Retinal pigment epithelial cell (primary cell): ENCODE results near the gene MFGE8.

ENCODE experiments used
- DNase-seq: peaks from one replicate; pipeline ENCODE4 v3.0.0-alpha.2; 2010; ENCODE audit warnings: low read depth
- H3K4me3 ChIP-seq: 2 replicates; pipeline ENCODE4 v1.5.1; 2011; ENCODE audit warnings: mild to moderate bottlenecking, low read length, control low read depth, moderate library complexity
- CTCF ChIP-seq: conservative IDR thresholded peaks from 2 replicates; pipeline ENCODE4 v1.5.1; 2011; ENCODE audit warnings: low read depth, low read length, control low read depth, inconsistent platforms

The MFGE8 gene

DNA sequence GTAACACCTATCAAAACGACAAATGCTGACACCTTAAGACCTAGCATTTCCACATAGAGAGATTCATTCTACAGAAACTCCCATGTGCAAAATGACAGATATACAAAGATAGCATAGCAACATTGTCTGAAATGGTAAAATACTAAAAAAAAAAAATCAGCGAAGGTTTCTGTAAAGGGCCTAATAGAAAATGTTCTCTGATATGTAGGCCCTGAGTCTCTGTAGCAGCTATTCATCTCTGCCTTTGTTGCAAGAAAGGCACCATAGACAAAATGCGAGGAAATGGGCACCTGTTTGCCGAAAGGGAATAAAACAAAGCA, 631 bp upstream of the MFGE8 start:
- H3K4me3 ChIP-seq, result peak overlapping the region; percentile 88
- no peak for DNase-seq
- TF ChIP-seq CTCF, result no peak

- DNase-seq, result no peak
- peak overlapping the region; percentile 88 for H3K4me3 ChIP-seq
- TF ChIP-seq CTCF, result no peak
Observed at GRCh38 chr15:88912500-88912921, 668 bp downstream of the MFGE8 start.

- peak; percentile 30 for TF ChIP-seq CTCF
- DNase-seq, result peak; percentile 78
- H3K4me3 ChIP-seq, result peak overlapping the region; percentile 88
Observed at GRCh38 chr15:88911766-88912118, 1.4 kb downstream of the MFGE8 start.

DNA sequence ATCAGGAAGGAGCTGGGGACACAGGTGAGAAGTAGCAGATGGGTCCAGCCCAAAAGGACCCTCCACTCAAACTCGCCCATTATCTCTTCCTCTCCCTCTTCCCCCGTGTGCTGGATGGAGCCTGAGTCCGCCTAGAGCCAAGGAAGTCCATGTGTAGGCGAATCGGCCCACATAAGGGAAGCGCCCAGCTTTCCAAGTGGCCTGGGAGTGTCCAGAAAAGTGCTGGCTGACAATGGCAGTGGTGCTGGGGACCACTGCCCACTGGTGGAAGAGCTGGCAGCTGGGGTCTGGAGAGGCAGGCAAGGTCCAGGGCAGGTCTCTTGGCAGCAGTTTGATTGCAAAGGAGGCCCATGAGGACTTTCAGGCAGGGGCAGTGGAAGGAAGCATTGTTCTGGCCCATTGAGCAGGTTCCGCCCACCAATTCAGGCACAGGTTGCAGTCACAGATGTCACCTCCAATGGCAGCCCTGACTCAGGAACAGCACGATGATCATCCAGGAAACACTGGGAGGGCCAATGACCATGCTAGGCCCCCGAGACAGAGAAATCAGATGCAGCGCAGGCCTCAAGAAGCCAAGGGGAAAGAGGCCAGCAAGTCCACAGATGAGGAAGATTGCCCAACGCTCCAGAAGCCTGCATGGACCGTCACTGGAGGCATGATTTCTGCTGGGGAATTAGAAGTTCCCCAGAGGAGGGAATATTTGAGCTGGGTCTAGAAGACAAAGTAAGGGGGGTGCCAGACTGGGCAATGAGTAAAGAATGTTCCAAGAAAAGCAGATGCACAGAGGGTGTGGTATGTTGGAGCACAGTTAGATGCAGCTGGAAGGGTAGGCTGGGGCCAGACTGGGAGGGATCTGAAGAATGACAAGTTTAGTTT, 3.0 kb downstream of the MFGE8 start:
- TF ChIP-seq CTCF, result no peak
- H3K4me3 ChIP-seq, result no peak overlapping the region
- DNase-seq, result no peak

DNA sequence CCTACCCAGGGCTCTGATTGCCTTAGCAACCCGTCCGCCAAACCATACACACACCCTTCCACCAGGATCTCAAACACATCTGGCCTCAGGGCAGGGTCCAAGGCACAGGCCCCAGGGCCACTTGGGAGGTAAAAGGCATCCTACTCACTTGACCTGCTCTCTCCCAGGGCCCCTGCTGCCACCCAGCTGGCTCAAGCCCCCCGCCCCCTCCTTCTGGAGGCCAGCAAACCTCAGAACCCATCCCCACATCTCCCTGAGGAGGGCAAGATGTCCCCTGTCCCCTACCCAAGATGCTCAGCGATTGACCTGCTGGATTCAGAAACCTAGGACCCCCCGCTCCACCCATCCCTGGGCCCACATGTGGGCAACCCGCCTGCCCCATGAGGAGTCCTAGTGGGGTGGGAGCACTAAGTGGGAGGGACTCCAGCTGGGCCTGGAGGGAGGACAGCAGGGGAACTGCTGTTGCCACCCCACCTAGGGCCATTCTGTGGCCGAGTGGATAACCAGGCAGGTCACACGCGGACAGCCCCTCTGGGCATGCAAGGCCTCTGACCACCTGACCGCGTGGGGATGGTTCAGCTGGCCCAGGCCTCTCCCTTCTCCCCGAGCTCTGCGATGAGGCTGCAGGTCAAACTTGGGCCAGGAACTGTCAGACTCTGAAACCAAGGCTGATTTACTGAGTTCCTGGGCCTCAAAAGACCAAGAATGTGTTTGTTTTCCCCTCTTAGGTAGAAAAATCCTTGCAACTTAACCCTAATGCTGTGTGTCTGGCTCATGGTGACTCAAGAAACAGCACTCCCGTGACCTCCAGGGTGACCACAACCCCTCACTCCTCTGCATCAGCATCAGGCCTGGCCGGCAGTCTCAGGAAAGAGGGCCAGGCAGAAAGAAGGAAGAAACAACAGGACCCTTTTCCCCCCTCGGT, 4.2 kb downstream of the MFGE8 start:
- H3K4me3 ChIP-seq, result no peak overlapping the region
- TF ChIP-seq CTCF, result no peak
- DNase-seq, result no peak

DNA sequence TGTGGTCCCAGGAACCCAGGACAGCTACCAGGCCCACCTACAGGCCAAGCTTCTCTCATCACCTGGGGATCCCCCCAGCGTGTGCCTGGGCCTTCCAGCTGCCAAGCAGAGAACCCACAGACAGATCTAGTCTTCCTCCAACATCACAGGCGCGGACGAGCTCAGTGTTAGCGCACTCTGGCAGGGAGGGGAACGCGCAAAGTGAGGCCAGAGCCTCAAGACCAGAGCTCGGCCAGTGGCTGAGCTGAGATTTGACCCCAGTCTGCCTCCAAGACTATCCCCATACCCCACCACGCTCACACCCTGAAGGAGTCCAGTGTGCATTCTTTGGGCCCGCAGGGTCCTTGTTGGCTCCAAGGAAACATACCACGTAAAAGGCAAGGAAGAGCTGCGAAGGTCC, 5.1 kb downstream of the MFGE8 start:
- DNase-seq, result no peak
- TF ChIP-seq CTCF, result no peak
- H3K4me3 ChIP-seq, result no peak overlapping the region

GRCh38 chr15:88907111-88907510, 6.1 kb downstream of the MFGE8 start:
- TF ChIP-seq CTCF, result no peak
- no peak for DNase-seq
- no peak overlapping the region for H3K4me3 ChIP-seq
